ENCODE results near the gene CDKN2B.

GRCh38 chr9:21991072-21991959 lies 17.8 kb downstream of the CDKN2B start:
- no peak for TF ChIP-seq CTCF (conservative IDR thresholded peaks at IDR 0.05; ENCODE audit: low read length)
- no peak for TF ChIP-seq EZH2phosphoT487 (IDR thresholded peaks at IDR 0.05; ENCODE audit: borderline replicate concordance, low read depth, low read length)
